ENCODE data around the gene PPHLN1.

The PPHLN1 gene

DNA sequence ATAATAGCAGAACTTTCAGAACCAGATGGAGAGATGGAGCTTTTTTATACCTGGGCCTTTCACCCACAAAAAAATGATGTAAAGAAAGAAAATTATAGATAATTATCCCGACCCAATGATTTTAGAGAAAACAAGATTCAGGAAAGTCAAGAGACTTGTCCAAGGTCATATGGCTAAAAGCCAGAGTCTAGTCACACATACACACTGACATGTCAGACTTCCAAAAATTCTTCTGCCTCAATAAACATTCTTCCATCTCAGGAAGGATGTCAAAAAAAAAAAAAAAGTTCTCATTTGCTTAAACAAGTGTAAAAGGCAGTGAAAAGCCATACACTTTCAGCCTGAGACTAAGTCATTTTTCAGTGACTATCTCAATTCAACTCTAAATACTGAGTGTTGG is 147.6 kb downstream of the PPHLN1 start:
- no peak for DNase-seq
- intact Hi-C loops (cut with DNase I): no loop called here

DNA sequence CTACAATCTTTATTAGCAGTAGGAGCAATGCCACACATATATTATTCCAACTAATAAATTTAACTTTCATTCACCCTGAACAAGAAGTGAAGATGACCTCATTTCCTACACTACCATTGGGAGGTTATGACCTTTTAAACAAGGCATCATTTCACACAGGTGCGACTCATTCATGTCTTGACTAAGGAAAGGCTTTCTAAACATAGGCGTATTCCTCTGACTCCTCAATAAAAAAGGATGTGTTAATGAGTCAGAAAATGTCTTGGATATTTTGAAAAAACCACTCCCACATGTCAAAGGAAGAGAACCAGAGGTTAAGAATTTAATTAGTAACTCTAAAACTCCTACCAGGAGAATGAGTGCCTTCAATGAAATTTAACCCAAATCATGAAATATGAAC is 148.4 kb downstream of the PPHLN1 start:
- DNase-seq: no peak
- intact Hi-C loops (cut with DNase I): no loop called here

DNA sequence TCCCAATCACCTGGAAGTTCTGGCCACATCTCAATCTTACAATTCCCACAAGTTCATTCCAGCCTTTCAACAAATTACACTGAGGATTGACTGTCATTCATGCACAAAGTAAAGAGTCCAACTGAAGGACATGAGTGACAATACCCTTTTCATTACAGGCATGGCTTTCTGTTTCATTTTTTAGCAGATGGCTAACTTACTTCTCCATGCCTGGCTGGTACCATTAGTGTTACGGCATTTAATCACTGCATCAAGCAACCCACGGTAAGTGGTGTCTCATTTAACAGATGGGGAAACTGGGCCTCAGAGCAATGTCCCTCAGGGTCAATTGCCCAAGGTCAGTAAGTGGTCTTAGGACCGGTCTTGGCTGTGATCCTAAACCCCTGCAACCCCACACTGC is 149.1 kb downstream of the PPHLN1 start:
- DNase-seq: no peak
- intact Hi-C loops (cut with DNase I): no loop called here

DNA sequence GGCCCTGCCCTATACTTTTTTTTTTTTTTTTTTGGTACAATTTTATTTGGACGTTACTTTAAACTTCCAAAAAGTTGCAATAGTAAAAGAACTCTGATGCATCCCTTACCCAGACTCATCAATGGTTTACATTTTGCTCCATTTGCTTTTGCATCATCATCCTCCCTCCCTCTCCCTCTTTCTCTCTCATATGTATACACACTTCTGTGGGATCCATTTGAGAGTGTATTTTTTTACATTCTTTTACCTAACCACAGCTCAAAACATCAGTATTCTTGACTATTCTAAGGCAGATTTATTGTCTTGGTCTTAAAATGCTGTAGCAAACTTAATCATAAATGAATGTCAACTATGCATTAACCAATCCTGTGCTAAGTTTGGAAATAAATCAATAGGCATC is 152.0 kb downstream of the PPHLN1 start:
- no peak for DNase-seq
- intact Hi-C loops (cut with DNase I): no loop called here

DNA sequence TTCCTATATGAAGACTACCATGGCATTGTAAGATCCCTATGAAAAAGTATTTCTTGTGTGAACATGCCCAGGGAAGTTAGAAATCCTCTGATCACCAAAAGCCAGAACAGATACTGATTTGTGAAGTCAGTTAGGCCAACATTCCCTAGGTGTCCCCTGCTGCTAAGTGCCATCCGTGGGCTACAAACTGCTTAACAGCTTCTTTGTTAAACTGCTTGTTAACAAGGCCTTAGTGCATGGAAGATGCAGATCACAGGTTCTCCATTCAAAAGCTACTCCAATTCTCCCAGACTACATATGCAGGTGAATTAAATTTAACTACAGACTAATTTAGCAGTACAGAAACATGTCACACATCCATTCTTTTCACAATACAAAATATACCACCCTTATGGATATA is 155.4 kb downstream of the PPHLN1 start:
- DNase-seq: no peak
- intact Hi-C loops (cut with DNase I): no loop called here

DNA sequence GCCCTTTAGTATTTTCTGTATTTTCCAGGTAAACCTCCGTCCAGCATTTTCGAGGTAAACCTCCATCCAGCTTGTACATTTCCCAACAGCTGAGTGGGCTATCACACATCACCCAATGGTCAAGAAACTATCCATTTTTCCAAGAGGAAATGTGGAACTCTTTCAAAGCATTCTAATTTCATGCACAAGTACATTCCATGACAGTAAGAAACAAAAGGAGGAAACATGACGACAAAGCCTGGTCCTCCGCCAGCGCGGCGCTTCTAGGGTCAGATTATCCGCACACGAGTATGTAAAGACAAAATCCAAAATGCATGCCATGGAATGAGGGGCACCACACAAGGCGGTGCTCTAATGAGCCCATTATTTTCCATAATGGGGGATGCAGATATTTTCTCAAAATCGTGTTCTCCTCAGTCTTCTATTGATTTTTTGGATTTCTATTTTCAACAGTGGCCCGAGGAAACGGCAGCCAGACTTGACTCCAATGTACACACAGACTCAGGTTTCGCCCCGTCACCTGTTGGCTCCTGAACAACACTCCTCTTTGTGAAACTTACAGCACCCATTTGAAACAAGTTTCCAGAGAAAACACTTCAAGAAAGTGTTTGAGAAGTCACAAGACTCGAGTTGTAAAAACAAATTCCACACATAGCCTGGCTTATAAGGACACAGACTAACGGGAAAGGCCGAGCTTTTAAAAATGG is 156.2 kb downstream of the PPHLN1 start:
- intact Hi-C loops (cut with DNase I): loop anchor here (2.0 kb wide), 2 partner anchors 87 to 855 kb away; no protein-coding TSS in a partner anchor
- DNase-seq: no peak

DNA sequence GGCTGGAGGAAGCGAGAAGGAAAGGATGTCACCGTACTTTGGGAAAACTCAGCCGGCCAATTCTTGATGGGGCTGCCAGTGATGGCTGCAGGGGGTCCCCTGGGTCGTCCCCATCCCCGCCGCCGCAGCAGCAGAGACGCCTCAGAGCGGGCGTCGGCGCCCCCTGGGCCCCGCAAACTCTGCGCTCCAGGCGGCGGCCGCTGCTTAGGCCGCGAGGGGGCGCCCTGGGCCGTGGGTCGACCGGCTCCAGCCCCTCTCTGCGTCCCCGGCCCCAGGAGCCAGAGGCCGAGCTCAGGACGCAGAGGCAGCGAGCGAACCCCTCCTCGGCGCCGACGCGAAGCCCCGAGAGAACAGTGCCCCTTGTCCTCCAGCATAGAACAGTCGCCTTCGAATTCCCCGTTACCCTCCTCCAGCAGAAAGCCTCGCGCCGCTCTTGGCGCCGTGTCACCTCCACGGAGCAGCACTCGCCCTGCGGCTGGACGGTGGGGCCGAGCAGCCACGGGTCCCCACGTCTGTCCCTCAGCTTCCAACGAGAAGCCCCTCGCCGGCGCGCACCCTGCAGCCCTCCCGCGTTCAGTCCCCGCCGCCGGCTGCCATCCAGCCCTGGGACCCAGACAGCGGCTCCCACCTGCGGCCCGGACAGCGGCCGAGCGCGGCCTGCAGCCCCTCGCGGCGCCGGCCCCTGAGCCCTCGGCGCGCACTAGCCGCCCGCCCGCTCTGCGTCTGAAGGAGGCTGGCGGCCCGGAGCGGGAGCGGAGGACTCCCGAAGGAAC is 157.0 kb downstream of the PPHLN1 start:
- DNase-seq: peak; percentile 36 to 94 (median 65)
- intact Hi-C loops (cut with DNase I): loop anchor here (2.0 kb wide), 2 partner anchors 86 to 854 kb away; no protein-coding TSS in a partner anchor

DNA sequence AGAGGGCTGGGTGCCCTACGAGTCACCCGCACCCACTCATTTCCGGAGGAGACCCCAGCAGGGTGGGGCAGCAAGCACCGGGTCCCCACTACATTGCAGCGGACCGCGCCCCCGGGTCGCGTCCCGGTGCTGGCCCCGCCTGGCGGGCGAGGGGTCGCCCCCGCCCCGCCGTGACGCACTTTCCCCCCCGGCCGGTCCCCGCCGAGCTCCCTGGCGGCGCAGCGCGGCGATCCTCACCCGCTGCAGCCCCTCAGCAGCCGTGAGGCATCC is 157.5 kb downstream of the PPHLN1 start:
- intact Hi-C loops (cut with DNase I): loop anchor here (2.0 kb wide), 2 partner anchors 85 to 853 kb away; no protein-coding TSS in a partner anchor
- DNase-seq: peak in 2 of 10 donors; percentile 20 to 83

DNA sequence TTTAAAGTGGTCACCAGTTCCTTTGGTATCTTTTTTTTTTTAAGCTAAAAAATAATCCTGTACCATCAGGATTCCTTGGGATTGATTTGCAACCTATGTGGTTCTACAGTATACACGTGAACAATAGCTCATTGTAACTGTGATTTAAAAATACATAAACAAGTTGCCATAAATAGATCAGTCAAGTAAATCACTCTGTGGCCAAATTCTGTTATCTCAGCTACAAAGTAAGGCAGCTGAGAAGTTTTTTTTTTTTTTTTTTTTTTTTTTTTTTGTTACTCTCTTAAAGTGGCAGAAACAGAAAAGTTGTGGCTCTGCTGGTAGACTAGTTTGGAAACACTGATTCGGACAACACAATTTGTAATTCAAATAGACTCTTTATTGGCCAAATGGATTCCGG is 159.0 kb downstream of the PPHLN1 start:
- intact Hi-C loops (cut with DNase I): no loop called here
- no peak for DNase-seq

DNA sequence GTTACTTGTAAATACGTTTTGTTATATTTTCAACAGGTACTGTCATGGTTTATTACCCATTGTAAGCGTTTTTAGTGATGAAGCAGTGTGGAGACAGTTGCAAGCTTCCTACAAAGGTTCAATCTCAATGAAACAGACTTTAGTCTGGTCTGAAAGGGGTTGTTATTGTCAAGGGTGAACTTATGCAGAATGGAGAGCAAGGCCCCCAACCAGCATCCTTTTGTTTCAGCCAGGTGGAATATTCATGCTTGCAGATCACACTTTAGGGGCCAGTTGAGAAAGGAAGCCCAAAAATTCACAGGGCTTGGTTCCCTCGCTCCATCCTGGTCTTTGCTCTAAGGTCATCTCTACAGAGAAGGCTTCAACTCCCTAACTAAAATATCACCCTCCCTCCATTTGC is 159.9 kb downstream of the PPHLN1 start:
- no peak for DNase-seq
- intact Hi-C loops (cut with DNase I): no loop called here

DNA sequence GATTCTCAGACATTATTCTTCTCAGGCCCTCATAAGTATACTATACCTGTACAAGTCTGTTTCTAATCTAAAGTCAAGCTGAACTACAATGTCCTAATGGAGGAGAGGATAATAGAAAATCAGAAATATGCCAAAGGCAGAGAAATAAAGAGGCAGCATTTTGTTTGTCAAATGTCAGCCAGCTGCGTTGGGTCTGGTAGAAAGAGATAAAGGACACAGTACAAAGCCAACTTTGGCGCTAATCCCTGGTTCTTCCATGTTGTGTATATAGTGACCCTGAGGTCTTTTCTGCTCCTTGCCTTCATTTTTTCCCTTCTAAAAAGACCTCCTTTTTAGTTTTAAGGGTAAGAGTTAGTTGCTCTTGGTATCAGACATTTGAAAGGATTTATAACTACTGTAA is 160.4 kb downstream of the PPHLN1 start:
- intact Hi-C loops (cut with DNase I): no loop called here
- no peak for DNase-seq

DNA sequence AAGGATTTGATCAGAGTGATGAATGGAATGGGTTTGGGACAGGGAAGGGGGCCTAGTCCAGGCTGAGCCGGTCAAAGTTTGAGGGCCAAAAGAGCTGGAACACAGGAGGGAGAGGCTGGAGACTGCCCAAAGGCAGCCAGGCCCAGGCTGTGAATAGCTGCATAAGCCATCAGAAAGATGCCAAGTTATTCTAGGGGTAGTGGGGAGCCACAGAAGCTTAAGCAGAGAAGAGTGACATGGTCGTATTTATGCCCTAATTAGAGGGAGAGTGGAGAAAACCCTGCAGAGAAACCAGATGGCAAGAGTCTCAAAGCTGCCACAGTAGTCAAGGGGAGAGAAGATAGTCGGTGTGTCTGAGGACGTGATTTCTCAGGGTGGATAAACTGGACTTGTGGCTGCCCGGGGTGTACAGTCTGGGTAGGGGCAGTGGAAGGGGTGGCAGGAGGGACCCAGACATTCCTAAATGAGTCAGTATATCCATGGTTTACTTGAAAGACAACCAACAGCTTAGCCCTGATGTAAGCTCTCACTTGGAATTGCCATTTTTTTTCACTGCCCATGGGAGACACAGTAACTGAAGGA is 164.4 kb downstream of the PPHLN1 start:
- DNase-seq: no peak
- intact Hi-C loops (cut with DNase I): no loop called here
